Ovary (tissue), 9 donors: Measurements from ENCODE around the gene DNAJC3. TPM values are rescaled to one million over a fixed set of nuclear protein-coding genes. Genes with fewer than 3 reads are reported as not detected.
"Not testable (repeated sequence)": the region's sequence is repeated elsewhere in the genome, so short reads cannot be mapped to it uniquely, and the experiment has no call there.

Experiments used
- DNase-seq, 5 donors: peaks; one replicate each; pipeline ENCODE4 v3.0.0-alpha.2; 2019 to 2020
- H3K27ac ChIP-seq, 2 donors: fragments of 200-600 bp; one replicate each; pipeline versions ENCODE4 v1.5.1 to v1.8.0; 2019 to 2022
- H3K27me3 ChIP-seq: fragments of 200-600 bp; one replicate; pipeline ENCODE4 v1.8.0; 2022
- H3K36me3 ChIP-seq: fragments of 200-600 bp; sonication (generic); one replicate; pipeline ENCODE4 v1.5.1; 2019
- H3K4me1 ChIP-seq: one replicate; pipeline ENCODE4 v1.8.1; 2013; ENCODE audit warnings: mild to moderate bottlenecking, moderate library complexity; ENCODE audit not compliant: insufficient read depth
- H3K4me3 ChIP-seq: fragments of 200-600 bp; sonication (generic); one replicate; pipeline ENCODE4 v1.5.1; 2017
- H3K9me3 ChIP-seq, 2 donors: fragments of 200-600 bp in 1 of 2; sonication (generic) in 1 of 2; one replicate each; pipeline versions ENCODE4 v1.5.1 to v1.8.1; 2013 to 2019; ENCODE audit warnings: mild to moderate bottlenecking in 1 of 2, moderate library complexity in 1 of 2
- CTCF ChIP-seq, 3 donors: fragments of 450-650 bp in 2 of 3; fragments of 200-600 bp in 1 of 3; IDR thresholded peaks; one replicate each; pipeline versions ENCODE4 v1.5.1 to v1.8.0; 2016 to 2022; ENCODE audit warnings: antibody characterized with exemption in 3 of 3, mild to moderate bottlenecking in 1 of 3
- EP300 ChIP-seq: sonication (generic); formaldehyde crosslinking; IDR thresholded peaks from one replicate; pipeline ENCODE4 v1.6.1; 2017; ENCODE audit warnings: antibody characterized with exemption
- POLR2A ChIP-seq: fragments of 450-650 bp; IDR thresholded peaks from one replicate; pipeline ENCODE4 v1.6.1; 2017; ENCODE audit warnings: antibody characterized with exemption, mild to moderate bottlenecking, moderate library complexity
- WGBS, 3 donors: extraction: QIAGEN DNeasy Blood & Tissue Kit in 1 of 3; methylation state at CpG; one replicate each; pipeline versions ENCODE4 v1.1.5 to v1.1.7; 2013 to 2017; 5-methylcytosine and 5-hydroxymethylcytosine counted together
- intact Hi-C, 4 donors: fragments of 100-400 bp; cut with DNase I; formaldehyde crosslinking; loops; one replicate each; pipeline versions ENCODE4 v1.11.0 to v1.15.1; 2022 to 2023
- polyA plus RNA-seq, 2 donors: library from polyadenylated mRNA; stranded (reverse); fragments of 200-250 nt in 1 of 2; fragments of 350-450 nt in 1 of 2; fragmentation: Illumina TruSeq in 1 of 2; extraction: RNeasy Lipid Tissue Mini Kit (QIAGEN cat#74804) in 1 of 2; gene quantifications; one replicate each; pipeline ENCODE4 v1.2.3, GENCODE V29; 2013 to 2014
- total RNA-seq, 7 donors: library from RNA; depleted of rRNA in 2 of 7; stranded (reverse); fragments of >200 nt in 2 of 7; fragmentation: NEBNext Ultra II Directional in 3 of 7; extraction: Animal tissue kit (Norgen Biotek cat#: 25700) in 3 of 7; gene quantifications; one replicate each; pipeline versions ENCODE4 v1.1.0 to v1.2.4, GENCODE V29; 2016 to 2023
- donor health status: DM: no; HTN: no; CAD: no; lungs with moderate emphysema.
- donor health status: DM: no; HTN: no; CAD: no.
- donor health status: Bipolar disorder and iron deficiency.
- donor health status: DM: yes; HTN: yes; CAD: no.
- donor health status: DM: no; HTN: no; CAD: no.
- donor health status: DM: yes; HTN: yes; CAD: no.

DNAJC3 gene
- total and polyA plus RNA-seq, 9 donors = 13.6 to 56.7 (median 33.4) TPM

DNA sequence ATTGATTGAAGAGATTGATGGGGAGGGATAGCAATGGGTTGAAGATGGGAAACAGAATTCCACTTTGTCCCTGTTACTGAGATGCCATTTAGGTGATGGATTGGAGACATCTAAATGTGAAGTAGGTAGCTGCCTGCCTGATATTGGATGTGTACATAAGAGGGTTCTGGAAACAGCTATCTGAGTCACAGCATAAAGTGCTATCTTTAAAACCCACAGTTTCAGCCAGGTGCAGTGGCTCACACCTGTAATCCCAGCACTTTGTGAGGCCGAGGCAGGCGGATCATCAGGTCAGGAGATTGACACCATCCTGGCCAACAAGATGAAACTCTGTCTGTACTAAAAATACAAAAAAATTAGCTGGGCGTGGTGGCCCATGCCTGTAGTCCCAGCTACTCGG is 72.6 kb downstream of the DNAJC3 start:
- H3K4me1 ChIP-seq = peaks cover 1% of the 10 kb centered on the region
- intact Hi-C loops = no loop called here
- H3K4me3 ChIP-seq = no peak overlapping the region
- H3K27me3 ChIP-seq = no peaks in the 10 kb centered on the region
- TF ChIP-seq EP300 = no peak
- no peak for TF ChIP-seq CTCF (IDR thresholded peaks at IDR 0.05)
- no peak for TF ChIP-seq POLR2A
- 97 to 99% (median 98%) methylated on average over 4 of the region's 4 CpGs for WGBS, 3 donors
- no peaks in the 10 kb centered on the region for H3K36me3 ChIP-seq
- no peak for DNase-seq
- no peaks in the 10 kb centered on the region for H3K9me3 ChIP-seq
- no peak overlapping the region for H3K27ac ChIP-seq

DNA sequence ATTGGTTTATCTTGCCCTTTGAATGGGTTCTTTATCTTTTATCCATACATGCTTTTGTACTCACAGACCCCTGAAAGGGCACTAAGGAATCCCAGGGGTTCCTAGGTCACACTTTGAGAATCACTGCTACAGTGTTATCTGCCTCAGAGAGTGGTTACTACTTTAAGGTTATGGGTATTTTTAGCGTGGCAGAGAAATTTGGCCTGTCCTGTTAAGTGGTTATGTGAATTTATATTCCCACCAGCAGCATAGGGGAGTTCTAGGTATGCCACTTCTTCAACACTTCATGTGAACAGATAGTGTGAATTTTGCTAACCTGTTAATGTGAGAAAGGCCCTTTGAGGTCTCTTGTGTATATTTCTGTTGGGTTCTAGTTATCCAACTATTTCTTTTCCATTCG is 75.7 kb downstream of the DNAJC3 start:
- H3K36me3 ChIP-seq = no peaks in the 10 kb centered on the region
- 75 to 86% (median 81%) methylated on average over 2 of the region's 2 CpGs for WGBS, 3 donors
- no peak for DNase-seq
- no peak overlapping the region for H3K27ac ChIP-seq
- intact Hi-C loops = no loop called here
- no peaks in the 10 kb centered on the region for H3K27me3 ChIP-seq
- H3K9me3 ChIP-seq = no peaks in the 10 kb centered on the region
- H3K4me1 ChIP-seq = peaks cover 1% of the 10 kb centered on the region
- H3K4me3 ChIP-seq = no peak overlapping the region
- TF ChIP-seq CTCF (IDR thresholded peaks at IDR 0.05) (no peak), POLR2A (no peak), EP300 (no peak)

GRCh38 chr13:95754069-95754468 is 77.1 kb downstream of the DNAJC3 start:
- intact Hi-C loops = no loop called here
- no peak for TF ChIP-seq EP300
- no peak for TF ChIP-seq POLR2A
- TF ChIP-seq CTCF (IDR thresholded peaks at IDR 0.05) = no peak

GRCh38 chr13:95756072-95756471 is 79.1 kb downstream of the DNAJC3 start:
- intact Hi-C loops = no loop called here
- 84 to 91% (median 88%) methylated on average over 5 of the region's 5 CpGs for WGBS, 3 donors
- Histone ChIP-seq H3K27me3 (no peaks in the 10 kb centered on the region), H3K36me3 (no peaks in the 10 kb centered on the region), H3K4me3 (no peak overlapping the region), H3K9me3 (no peaks in the 10 kb centered on the region), H3K4me1 (peaks cover 1% of the 10 kb centered on the region), H3K27ac (no peak overlapping the region)
- TF ChIP-seq CTCF (IDR thresholded peaks at IDR 0.05) (no peak), EP300 (no peak), POLR2A (no peak)
- no peak for DNase-seq

More at GRCh38 chr13:95754069-95754468, 77.1 kb downstream of the DNAJC3 start:
- Histone ChIP-seq H3K27me3 (no peaks in the 10 kb centered on the region), H3K9me3 (no peaks in the 10 kb centered on the region), H3K4me1 (peaks cover 1% of the 10 kb centered on the region), H3K27ac (no peak overlapping the region), H3K4me3 (no peak overlapping the region), H3K36me3 (no peaks in the 10 kb centered on the region)
- no peak for DNase-seq
- 77 to 85% (median 80%) methylated on average over 4 of the region's 4 CpGs for WGBS, 3 donors

DNA sequence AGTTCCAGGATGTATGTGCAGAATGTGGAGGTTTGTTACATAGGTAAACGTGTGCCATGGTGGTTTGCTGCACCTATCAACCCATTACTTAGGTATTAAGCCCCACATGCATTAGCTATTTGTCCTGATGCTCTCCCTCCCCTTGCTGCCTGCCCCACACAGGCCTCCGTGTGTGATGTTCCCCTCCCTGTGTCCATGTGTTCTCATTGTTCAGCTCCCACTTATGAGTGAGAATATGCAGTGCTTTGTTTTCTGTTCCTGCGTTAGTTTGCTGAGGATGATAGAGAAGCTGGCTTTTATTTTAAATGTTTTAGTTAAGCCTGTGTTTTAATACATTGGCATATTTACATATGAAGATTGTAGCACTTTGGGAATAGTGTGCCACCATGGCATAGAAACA is 85.7 kb downstream of the DNAJC3 start:
- H3K9me3 ChIP-seq, H3K4me3 ChIP-seq, H3K4me1 ChIP-seq, H3K36me3 ChIP-seq, intact Hi-C loops, H3K27ac ChIP-seq, DNase-seq, H3K27me3 ChIP-seq: not testable (repeated sequence)
- 73 to 82% (median 80%) methylated on average over 3 of the region's 3 CpGs for WGBS, 3 donors
